GM19438 (cell line): ENCODE measurements around the gene GCNT1.
A peak's percentile ranks its signal among the peaks of the same experiment; 100 is the strongest.
"Not testable (repeated sequence)": the region's sequence is repeated elsewhere in the genome, so short reads cannot be mapped to it uniquely, and the experiment has no call there.

ENCODE experiments used
- ATAC-seq: cut with Tn5 transposase; IDR thresholded peaks from one replicate; pipeline ENCODE4 v1.9.1; 2021; ENCODE audit warnings: low read depth; ENCODE audit not compliant: unreplicated experiment

Gene GCNT1

DNA sequence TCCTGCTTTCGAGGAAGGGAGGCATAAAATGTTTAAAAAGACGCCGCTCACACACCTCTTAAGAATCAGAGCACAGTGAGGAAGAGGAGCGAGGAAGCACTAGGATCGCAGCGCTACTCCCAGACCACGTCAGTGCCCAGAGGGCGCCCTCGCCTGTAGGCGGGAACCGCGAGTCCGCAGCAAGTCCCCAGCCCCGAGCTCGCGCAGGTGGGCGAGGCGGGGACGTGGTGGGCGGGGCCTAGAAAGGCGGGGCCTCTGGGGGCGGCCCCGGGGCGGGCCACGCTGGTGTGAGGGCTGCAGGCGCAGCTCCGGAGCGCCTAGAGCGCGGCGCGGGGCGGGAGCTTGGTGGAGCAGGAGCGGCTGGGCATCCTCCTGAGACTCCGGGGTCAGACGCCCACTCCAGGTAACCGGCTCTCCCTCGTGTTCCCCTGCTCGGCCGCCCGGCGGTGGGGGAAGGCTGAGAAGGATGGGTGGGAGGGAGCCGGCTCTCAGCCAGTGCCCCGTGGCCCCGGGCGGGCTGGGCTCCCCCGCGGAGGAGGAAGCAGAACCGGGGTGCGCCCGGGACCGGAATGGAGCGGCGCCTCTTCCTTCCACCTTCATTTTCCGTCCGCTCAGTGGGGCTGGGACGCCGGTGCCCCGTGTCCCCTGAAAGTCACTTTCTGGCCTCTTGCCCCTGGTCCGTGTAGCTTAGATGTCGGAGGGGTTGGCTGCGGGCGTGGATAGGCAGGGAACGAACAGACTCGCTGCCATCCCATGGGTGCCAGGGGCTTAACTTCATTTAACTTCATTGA lies at the start of gene GCNT1:
Gene GCNT1, plus strand, starts transcription at position 280 of the 791 bp plus-strand sequence. CDS start 43,200 bp downstream, outside the sequence.
- ATAC-seq = peak; percentile 89

DNA sequence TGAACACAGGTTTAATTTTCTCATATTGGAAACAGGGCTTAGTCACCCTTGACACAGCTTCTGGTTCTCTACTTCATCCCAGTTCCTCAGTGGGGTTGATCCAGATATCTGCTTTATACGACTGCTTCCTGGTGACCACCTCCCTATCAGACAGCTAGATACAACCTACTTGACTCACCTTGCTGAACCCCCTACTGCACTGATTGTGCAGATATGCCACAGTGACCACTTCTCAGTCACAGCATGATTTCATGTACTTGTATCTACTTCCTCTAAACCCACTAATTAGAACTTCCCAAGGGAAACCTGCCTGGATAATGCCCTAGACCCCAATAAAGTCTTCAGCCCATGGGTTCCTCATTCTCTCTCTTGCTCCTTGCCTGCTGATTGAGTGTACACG lies 46.3 kb upstream of the GCNT1 start:
- ATAC-seq = no peak

DNA sequence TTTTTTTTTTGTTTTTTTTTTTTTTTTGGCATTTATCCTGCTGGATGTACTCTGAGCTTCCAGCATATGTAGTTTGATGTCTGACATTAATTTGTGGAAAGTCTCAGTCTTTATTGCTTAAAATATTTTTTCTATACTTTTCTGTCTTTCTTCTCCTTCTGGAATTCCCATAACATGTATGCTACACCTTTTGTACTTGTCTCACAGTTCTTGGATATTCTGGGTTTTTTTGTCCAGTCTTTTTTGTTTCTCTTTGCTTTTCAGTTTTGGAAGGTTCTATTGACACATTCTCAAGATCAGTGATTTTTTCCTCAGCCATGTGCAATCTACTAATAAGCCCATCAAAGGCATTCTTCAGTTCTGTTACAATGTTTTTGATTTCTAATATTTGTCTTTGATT lies 45.3 kb upstream of the GCNT1 start:
- ATAC-seq = no peak

DNA sequence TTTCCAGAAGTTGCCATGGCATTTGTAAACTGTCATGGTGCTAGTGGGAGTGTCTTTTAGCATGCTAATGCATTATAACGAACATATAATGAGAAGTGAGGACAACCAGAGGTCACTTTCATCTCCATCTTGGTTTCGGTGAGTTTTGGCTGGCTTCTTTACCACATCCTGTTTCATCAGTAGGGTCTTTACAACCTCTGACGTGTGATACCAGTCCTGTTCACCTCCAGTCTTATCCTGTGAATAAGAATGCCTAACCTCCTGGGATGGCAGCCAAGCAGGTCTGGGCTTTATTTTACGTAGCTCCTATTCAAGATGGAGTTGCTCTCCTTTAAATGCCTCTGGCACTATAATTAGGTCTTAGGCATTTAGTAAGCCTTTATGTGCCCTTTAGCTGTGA lies 44.3 kb upstream of the GCNT1 start:
- ATAC-seq = peak; percentile 89

DNA sequence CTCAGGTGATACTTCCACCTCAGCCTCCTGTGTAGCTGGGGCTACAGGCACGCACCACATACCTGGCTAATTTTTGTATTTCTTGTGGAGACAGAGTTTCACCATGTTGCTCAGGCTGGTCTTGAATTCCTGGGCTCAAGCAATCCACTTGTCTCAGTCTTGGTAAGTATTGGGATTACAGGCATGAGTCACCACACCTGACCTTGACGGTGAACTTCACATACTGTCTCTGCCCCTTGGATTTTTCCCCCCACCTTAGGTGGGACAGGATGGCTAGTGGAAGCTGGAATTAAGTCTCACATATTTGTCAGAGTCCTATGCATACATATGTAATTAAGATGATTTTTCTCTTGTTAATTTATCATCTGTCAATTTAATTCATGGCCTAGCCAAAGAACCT lies 43.8 kb upstream of the GCNT1 start:
- no peak for ATAC-seq

DNA sequence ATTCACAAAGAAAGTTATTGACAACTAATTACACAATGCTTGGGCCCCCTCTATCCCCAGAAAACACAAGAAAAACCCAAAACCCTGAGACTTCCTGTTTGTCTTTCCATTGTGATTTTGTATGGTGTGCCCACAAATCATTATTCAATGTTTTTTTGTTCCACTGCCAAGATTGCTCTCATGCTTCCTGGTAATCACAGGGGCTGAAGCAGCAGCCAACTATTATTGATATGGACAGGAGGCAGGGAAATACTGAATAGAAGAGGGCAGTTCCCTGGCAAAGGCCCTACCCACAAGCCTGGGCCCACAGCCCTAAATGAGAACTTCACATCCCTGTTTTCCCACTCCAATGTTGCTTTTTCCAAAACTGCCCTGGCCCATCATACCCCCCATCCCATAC lies 43.3 kb upstream of the GCNT1 start:
- no peak for ATAC-seq

DNA sequence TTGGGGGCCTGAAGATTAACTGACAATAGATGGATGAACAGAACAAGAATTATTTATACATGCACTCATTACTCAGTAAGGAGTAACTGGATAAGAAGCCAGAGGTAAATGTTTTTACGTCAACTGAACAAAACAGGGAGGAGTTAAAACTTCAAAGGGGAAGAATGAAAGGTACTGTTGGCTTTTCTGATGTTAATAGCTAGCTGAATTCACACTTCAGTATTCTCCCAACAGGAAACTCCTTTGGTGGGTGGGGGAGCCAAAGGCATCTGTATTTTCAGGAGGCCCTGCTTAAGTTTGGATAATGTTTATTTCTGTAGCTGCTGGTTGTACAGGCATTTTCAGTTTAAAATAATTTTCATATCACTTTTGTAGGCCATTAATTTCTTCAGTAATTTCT lies 41.6 kb upstream of the GCNT1 start:
- no peak for ATAC-seq

DNA sequence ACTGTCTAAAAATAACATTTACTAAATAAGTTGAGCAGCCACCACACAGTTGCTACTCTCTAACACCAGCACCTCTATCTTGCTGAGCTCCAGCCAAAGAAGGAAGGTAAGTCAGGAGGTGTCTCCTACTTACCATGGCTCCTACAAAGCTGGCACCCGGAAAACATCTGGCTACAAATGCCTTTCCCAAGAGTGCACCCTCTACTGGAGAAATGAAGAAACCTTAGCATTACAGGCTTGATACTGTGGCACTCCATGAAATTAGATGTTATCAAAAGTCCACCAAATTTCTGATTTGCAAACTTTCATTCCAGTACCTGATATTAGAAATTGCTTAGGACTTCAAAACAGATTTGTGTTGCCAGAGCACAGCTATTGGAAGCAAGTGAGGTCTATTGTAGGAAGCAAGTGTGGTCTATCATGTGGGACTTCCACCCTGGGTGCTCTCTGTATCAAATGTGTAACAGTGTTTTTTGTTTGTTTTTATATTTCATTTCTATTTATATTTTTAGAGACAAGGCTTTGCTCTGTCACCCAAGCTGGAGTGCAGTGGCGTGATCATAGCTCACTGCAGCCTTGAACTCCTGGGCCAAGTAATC lies 39.1 kb upstream of the GCNT1 start:
- ATAC-seq = no peak

DNA sequence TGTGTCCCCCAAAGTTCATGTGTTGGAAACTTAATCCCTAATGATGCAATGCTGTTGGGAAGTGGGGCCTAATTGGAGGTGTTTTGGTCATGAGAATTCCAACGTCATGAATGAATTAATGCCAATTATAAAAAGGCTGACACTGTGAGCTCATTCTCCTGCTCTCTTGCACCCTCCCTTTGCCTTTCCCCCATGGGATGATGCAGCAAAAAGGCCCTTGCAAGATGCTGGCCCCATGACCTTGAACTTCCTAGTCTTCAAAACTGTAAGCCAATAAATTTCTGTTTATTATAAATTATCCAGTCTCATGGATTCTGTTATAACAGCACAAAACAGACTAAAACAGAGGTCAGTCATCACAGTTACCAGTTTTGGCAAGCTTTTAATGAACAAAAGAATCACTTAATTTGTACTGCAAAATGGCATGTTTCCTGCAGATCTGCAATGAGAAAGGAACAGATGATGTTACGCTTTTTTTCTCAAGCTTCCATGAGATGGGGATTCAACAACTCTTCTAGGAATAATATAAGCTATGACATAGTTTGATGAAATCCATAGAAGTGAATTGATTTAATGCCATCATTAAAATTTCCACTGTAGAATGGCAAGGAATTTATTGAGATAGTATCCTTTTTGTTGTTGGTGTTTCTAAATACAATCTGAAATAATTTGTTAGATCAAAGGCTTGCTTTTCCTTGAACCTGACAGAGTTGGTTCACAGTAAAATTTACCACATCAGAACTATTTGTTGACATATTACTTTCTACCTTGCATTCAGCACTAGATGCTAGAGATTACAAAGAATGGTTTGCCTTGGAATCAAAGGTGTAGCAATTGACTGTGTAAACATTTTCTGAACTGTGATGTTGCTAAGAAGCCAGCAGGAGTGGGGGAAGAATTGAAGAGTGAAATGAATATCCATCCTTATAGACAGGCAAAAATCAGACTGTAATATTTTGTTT lies 35.5 kb upstream of the GCNT1 start:
- ATAC-seq = no peak

DNA sequence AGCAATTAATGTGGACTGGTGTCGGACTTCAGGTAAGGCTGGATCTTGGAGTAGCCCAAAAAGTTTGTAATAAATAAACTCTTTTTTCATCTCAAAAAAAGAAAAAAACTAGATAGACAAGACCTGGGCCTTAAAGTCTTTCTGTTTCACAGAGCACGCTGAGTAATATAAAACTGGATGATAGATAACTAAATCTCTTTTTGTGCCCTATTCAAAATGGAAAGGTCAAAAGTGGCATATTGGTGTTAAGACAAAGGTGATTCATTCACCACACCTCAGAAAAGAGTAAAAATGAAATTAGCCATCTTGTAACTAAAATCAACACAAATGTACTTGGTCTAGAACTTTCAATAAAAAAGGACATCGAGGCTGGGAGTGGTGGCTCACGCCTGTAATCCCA lies 34.5 kb upstream of the GCNT1 start:
- no peak for ATAC-seq

DNA sequence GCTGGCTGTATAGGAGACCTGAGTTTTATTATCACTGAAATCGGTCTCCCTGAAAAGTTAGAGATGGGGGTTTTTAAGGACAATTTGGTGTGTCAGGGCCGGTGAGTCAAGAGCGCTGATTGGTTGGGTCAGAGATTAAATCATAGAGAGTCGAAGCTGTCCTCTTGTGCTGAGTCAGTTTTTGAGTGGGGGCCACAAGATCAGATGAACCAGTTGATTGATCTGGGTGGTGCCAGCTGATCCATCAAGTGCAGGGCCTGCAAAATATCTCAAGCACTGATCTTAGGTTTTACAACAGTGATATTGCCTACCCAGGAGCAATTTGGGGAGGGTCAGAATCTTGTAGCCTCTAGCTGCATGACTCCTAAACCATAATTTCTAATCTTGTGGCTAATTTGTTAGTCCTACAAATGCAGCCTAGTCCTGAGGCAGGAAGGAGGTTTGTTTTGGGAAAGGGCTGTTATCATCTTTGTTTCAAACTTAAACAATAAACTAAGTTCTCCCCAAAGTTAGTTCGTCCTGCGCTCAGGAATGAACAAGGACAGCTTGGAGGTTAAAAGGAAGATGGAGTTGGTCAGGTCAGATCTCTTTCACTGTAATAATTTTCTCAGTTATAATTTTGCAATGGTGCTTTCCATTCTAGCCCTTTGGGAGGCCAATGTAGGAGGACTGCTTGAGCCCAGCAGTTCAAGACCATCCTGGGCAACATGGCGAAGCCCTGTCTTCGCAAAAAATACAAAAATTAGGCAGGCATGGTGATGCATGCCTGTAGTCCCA lies 33.1 kb upstream of the GCNT1 start:
- no peak for ATAC-seq

DNA sequence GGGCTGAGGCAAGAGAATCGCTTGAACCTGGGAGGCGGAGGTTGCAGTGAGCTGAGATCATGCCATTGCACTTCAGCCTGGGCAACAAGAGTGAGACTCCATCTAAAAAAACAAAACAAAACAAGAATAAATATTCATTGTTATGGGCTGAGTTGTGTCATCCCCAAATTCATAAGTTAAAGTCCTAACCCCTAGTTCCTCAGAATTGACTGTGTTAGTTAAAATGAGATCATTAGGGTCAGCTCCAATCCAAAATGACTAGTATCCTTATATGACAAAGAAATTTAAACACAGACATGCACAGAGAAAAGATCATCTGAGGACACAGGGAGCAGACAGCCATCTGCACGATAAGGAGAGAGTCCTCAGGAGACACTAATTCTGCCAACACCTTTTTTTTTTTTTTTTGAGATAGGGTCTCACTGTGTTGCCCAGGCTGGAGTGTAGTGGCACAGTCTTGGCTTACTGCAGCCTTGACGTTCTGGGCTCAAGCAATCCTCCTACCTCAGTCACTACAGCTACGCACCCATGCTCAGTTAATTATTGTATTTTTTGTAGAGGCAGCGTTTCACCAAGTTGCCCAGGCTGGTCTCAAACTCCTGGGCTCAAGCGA lies 32.1 kb upstream of the GCNT1 start:
- ATAC-seq = no peak

DNA sequence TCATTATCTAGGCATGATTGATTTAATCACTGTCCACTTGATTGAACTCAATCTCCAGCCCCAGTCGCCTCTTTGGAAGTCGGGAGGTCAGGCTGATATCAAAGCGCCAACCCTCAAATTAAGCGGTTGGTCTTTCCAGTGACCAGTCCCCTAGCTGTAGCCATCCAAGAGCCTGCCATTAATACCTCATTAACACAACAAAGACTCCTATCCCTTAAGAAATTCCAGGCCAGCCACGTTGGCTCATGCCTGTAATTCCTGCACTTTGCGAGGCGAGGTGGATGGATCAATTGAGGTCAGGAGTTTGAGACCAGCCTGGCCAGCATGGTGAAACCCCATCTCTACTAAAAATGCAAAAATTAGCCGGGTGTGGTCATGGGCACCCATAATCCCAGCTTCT lies 27.4 kb upstream of the GCNT1 start:
- no peak for ATAC-seq

DNA sequence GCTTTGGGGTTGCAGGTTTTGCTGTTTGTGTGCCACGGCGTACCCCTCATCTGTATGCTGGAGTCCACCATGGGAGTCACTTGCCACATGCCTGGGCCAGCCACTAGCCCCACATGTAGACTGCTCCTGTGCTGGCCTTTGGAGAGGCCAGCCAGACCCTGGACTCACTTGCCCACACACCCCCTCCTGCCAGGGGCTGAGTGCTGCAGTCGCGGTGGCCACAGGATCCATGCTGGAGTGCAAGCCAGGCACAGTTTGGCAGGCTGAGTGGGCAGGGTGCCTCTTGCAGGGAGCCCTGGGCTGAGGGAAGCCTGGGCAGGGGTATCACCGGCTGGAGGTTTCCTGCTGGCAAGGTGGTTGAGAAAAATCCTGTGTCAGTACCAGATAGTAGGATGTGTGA lies 25.6 kb upstream of the GCNT1 start:
- ATAC-seq = no peak

DNA sequence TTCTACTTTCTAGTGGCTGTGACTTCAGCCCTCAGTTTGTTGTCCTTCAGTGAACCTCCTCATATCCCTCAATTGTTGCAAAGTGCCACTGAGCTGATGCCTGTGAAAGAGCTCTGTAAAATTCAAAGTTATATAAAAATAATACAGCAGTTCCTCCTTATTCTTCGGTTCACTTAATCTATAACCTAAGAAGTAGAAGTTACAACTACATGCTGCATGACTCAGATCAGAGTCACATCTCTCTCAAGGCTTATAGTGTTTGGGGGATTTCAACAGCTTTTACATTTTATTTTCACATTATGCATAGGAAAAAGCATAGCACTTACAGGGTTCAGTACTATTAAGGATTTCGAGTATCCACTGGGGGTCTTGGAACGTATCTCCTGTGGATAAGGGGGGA lies 25.1 kb upstream of the GCNT1 start:
- ATAC-seq = no peak

DNA sequence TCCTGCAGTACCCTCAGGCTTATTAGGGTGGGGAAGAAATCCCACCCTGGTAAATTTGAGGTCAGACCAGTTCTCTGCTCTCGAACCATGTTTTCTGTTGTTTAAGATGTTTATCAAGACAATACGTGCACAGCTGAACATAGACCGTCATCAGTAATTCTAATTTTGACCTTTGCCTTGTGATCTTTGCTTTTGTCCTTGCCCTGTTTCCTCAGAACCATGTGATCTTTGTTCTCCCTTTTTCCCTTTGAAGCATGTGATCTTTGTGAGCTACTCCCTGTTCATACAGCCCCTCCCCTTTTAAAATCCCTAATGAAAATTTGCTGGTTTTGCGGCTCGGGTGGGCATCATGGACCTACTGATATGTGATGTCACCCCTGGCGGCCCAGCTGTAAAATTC lies 24.1 kb upstream of the GCNT1 start:
- ATAC-seq = not testable (repeated sequence)

DNA sequence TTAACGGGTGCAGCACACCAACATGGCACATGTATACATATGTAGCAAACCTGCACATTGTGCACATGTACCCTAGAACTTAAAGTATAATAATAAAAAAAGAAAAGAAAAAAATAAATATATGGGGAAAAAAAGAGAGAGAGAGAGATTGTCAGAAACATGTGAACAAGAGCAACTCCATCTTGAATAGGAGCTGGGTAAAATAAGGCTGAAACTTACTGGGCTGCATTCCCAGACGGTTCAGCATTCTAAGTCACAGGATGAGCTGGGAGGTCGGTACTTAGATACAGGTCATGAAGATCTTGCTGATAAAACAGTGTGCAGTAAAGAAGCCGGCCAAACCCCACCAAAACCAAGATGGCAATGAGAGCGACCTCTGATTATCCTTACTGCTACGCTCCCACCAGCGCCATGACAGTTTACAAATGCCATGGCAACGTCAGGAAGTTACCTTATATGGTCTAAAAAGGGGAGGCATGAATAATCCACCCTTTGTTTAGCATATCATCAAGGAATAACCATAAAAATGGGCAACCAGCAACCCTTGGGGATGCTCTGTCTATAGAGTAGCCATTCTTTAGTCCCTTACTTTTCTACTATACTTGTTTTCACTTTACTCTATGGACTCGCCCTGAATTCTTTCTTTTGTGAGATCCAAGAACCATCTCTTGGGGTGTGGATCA lies 21.8 kb upstream of the GCNT1 start:
- ATAC-seq = not testable (repeated sequence)

DNA sequence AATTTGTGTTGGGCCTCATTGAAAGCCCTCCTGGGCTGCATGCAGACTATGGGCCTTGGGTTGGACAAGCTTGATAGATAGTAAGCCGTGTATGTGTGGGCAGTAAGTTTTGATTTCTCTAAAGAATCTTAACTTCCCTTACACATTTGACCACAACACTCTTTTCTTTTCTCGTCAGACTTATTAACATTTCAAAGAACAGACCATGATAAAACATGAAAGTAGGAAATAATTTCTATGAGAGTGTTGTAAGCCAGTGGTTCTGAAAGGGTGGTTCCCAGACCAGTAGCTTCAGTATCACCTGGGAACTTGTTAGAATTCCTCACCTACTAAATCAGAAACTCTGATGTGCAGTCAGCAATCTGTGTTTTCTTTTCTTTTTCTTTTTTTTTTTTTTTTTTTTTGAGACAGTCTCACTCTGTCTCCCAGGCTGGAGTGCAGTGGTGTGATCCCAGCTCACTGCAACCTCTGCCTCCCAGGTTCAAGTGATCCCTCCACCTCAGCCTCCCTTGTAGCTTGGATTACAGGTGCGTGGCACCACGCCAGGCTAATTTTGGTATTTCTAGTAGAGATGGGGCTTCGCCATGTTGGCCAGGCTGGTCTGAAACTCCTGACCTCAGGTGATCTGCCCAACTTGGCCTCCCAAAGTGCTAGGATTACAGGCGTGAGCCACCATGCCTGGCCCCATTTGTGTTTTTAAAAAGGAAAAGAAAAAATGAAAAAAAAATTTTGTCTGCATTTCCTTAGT lies 20.0 kb upstream of the GCNT1 start:
- ATAC-seq = peak; percentile 65
